Measurements from ENCODE around the gene AGA. TPM values are rescaled to one million over a fixed set of nuclear protein-coding genes. Genes with fewer than 3 reads are reported as not detected.

The AGA gene
- 44.7 TPM for polyA plus RNA-seq (ENCODE audit: insufficient read length)
- long read RNA-seq, donor 1, partial matches to known transcripts = 0 of 4 reads
- long read RNA-seq, donor 1, other reads (novel, unspliced or antisense) = 0 of 4 reads
- long read RNA-seq, donor 2, transcript AGA-201 (9 exons, 2,107 nt) = major isoform, 12 of 18 reads
- long read RNA-seq, donor 2, partial matches to known transcripts = 5 of 18 reads
- long read RNA-seq, donor 2, other reads (novel, unspliced or antisense) = 0 of 18 reads
- long read RNA-seq, donor 3, transcript AGA-201 (9 exons, 2,107 nt) = major isoform, 12 of 13 reads
- long read RNA-seq, donor 3, partial matches to known transcripts = 0 of 13 reads
- long read RNA-seq, donor 3, other reads (novel, unspliced or antisense) = 0 of 13 reads
- long read RNA-seq, donor 4, partial matches to known transcripts = 0 of 3 reads
- long read RNA-seq, donor 4, other reads (novel, unspliced or antisense) = 0 of 3 reads
- long read RNA-seq, donor 5, transcript AGA-201 (9 exons, 2,107 nt) = major isoform, 19 of 24 reads
- long read RNA-seq, donor 5, partial matches to known transcripts = 5 of 24 reads
- long read RNA-seq, donor 5, other reads (novel, unspliced or antisense) = 0 of 24 reads
- long read RNA-seq, donor 6, transcript AGA-201 (9 exons, 2,107 nt) = major isoform, 13 of 14 reads
- long read RNA-seq, donor 6, partial matches to known transcripts = 0 of 14 reads
- long read RNA-seq, donor 6, other reads (novel, unspliced or antisense) = 0 of 14 reads
- long read RNA-seq, donor 7, transcript AGA-201 (9 exons, 2,107 nt) = major isoform, 11 of 11 reads
- long read RNA-seq, donor 7, partial matches to known transcripts = 0 of 11 reads
- long read RNA-seq, donor 7, other reads (novel, unspliced or antisense) = 0 of 11 reads
- long read RNA-seq, donor 8, transcript AGA-201 (9 exons, 2,107 nt) = major isoform, 5 of 6 reads
- long read RNA-seq, donor 8, partial matches to known transcripts = 0 of 6 reads
- long read RNA-seq, donor 8, other reads (novel, unspliced or antisense) = 0 of 6 reads

DNA sequence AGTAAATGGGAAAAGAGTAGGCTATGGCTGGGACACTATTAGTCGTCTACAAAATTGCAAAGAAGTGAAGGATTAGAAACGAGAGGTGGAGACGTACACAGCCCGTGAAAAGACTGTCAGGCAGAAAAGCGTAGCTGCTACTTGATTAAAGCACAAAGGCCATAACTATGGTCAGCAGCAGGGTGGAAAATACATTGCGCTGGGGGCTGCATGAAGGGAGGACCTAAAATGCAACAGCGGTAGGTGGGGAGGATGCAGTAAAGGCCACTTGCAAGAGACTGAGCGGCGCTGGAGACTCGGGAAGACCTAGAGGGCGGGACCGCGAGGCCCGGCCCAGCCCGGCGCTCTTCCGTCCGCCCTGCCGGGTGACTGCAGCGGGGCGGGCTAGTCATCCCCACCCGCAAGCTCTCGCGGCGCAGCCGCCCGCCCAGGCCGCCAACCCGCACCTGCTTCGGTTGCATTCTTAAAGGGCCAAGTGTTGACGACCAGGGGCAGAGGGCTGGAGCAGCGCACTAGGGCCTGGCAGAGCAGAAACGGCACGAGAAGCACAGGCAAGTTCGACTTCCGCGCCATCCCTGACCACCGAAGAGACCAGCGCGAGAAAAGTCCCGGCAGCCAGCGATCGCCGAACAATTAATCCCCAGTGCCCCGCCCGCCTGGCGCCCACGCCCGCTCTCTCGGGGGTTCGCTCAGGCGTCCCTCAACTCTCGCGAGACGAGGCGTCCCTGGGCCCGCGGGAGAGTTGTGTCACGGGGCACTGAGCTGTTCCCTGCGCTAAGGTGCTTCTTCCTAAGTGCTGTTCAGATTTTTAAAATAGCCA lies at the start of gene AGA:
AGA (minus strand) TSS at position 635 of the 820 bp plus-strand sequence; CDS start at position 573, 62 bp downstream.
- peak; percentile 95 for DNase-seq

DNA sequence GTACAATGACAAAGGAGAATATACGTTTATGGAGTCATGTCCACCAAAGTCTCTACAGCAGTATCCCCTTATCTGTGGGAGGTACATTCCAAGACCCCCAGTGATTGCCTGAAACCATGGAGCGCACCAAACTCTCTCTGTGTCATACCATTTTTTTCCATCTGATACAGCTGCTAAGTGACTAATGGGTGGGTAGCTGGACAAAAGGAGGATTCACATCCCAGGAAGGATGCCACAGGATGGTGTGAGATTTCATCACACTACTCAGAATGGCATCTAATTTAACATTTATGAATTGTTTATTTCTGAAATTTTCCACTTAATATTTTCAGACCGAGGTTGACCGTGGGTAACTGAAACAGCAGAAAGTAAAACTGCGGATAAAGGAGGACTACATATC lies 49.8 kb upstream of the AGA start:
- no peak for DNase-seq

GRCh38 chr4:177490769-177491168 lies 48.5 kb upstream of the AGA start:
- no peak for DNase-seq

- DNase-seq = no peak
Observed at GRCh38 chr4:177489471-177490246, 47.4 kb upstream of the AGA start.

GRCh38 chr4:177487977-177488376 lies 45.7 kb upstream of the AGA start:
- DNase-seq = no peak

GRCh38 chr4:177485528-177485927 lies 43.3 kb upstream of the AGA start:
- no peak for DNase-seq

DNA sequence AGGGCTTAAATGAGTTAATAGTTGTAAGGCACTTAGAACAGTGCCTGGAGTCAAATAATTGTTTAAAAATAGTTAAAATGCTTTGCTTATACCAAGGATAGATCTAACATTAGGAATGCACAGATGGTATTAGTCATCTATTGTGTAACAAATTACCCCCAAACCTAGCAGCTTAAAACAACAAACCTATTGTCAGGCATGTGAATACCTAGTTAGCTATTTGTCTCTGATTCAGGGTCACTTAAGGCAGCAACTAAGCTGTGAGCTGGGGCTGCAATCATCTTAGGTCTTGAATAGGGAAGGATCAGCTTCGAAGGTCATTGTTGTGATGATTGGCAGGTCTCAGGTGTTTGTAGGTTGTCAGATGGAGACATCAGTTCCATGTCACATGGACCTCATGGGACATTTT lies 42.4 kb upstream of the AGA start:
- no peak for DNase-seq

- peak; percentile 3 for DNase-seq
Observed at GRCh38 chr4:177483760-177484159, 41.5 kb upstream of the AGA start.

DNA sequence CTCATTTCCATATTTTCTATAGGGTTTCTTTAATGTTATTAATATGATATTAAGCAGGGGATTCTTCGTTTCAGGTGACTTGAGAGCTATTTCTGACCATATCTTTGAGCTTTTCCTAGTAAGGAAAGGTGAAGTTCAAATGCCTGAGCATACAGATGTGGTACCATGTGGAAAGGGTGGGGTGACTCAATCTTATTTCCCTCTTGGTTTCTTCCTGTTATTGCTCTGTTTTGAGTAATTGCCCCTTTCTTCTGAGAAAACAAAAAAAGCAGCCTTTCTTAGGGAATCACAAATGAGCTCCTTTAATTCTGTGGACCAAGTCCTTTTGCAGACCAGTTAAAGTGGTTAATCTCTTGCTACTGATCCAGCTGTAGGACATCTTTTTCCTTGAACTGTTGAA lies 41.0 kb upstream of the AGA start:
- DNase-seq = no peak

DNA sequence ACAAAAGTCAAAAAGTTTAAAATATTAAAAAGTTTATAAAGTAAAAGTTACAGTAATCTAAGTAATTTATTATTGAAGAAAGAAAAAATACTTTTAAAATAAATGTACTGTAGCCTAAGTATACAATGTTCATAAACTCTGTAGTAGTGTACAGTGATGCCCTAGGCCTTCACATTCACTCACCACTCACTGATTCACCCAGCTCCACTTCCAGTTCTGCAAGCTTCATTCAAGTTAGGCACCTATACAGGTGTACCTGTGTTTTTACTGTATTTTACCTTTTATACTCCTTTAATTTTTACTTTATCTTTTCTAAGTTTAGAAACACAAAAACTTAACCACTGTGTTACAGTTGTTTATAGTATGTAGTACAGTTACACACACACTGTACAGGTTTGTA lies 40.1 kb upstream of the AGA start:
- DNase-seq = no peak

GRCh38 chr4:177480795-177481194 lies 38.6 kb upstream of the AGA start:
- DNase-seq = no peak

GRCh38 chr4:177479063-177479462 lies 36.8 kb upstream of the AGA start:
- DNase-seq = no peak

- no peak for DNase-seq
Observed at GRCh38 chr4:177478496-177478895, 36.3 kb upstream of the AGA start.

- no peak for DNase-seq
Observed at GRCh38 chr4:177473991-177474390, 31.8 kb upstream of the AGA start.

DNA sequence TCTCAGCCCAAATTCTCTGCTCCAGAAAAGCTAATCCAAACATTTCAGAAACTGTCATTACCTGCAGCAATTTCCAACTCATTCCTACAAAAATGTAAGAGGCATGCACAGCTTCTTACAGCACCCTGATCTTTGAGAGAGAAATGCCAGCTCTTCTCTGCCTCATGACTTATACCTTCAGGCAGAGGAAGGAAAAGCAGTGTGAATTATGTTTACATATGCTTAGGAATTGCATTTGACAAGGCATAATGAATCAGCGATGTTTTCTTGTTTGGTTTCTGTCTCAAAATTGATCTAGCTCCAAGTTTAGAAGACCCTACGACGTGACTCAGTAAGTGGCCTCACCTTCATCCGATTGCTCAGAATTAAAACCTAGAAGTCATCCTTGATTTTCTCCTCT lies 21.8 kb upstream of the AGA start:
- no peak for DNase-seq

- DNase-seq = no peak
Observed at GRCh38 chr4:177461606-177462005, 19.4 kb upstream of the AGA start.

- no peak for DNase-seq
Observed at GRCh38 chr4:177460460-177460859, 18.2 kb upstream of the AGA start.

DNA sequence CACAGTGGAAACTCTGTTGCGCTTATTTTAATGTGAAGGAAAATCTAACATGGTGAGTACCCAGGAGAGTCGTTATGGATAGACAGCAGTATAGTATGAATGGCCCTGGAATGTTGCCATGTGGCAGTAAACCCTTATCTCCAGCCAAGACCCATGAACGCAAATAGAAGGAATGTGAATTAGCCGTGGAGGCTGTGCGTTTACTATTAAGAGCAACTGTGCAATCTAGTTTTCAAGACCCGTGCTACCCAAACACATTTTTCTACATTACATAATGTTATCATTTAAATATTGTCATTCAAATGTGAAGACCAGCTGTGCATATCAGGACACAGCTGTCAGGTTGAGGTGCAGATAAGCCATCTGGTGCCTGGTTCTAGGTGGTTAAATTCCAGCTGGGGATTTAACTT lies 13.3 kb upstream of the AGA start:
- peak; percentile 12 for DNase-seq

DNA sequence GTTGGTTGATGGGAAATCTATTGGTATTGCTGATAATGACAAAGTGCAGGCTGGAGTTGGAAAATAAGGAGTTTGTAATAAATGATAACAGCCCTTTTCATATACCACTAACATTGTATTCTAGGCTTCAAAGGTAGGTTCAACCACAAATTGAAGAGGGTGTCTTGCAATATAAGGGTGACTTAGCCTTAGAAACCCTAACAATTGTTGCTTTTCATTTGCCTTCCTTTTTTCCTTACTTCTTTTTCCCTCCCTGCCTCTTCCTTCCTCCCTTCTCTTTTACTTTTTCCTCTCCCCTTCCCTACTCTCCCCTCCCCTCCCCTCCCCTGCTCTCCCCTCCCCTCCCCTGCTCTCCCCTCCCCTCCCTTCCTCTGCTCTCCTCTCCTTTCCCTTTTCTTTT lies 10.9 kb upstream of the AGA start:
- DNase-seq = no peak

- DNase-seq = no peak
Observed at GRCh38 chr4:177451108-177451500, 8.9 kb upstream of the AGA start.

DNA sequence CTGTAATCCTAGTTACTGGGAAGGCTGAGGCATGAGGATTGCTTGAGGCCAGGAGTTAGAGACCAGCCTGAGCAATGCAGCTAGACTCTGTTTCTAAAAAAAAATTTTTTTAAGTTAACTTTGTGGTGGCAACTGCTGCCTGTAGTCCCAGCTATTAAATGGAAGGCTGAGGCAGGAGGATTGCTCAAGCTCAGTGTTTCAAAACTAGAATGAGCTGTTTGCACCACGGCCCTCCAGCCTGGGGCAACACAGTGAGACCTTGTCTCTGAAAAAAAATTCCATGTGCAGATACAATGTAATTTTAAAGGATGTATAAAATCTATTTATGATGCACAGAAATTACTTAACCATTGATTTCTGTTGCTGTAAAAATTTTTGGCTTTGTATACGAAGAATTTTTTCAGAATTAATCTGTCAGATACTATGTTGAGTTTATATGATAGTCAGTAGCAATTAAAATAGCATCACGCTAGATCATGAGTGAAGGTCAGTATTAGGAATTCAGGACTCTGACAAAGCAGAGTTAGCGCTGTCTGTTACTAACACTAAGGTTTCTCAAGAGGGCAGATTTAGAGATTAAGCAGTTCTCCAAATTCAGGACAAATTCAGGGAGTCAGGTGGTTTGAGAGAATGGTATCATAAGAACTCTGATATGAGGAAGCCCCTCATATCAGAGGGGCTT lies 8.3 kb upstream of the AGA start:
- no peak for DNase-seq
